ENCODE measurements around the gene PSAP.

DNA sequence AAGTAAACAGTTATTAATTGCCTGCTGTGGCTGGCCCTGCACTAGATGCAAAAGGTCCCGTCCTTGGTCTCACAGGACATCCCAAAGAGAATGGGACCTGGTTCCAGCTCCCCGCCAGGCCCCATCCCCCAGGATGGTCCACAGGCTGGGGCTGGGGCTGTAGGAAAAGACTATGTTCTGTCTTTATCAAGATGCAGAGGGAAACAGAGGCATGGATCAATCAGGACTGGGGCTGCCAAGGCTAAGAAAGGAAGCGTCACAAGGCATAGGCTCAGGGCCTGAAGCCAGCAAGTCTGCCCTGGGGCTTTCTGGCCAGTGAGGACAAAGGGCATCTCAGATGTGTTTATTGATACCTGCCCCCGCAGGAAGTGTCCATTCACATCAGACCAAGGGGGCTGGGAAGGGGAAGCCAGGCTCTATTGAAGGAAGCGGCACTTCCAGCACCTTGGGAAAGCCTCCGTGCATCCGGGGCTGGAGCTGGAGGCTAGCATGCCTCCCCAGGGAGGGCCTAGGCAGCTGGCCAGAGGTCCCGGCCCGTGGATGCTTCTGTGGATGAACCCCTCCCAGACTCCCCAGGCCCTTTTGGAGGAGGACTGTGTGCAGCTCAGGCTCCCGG is 83.5 kb downstream of the PSAP start:
- TF ChIP-seq CTCF (IDR thresholded peaks at IDR 0.05) (no peak), ZFX (IDR thresholded peaks at IDR 0.05; ENCODE audit: borderline replicate concordance) (no peak)
